ENCODE measurements around the gene MGRN1. TPM values are rescaled to one million over a fixed set of nuclear protein-coding genes. Genes with fewer than 3 reads are reported as not detected.

The MGRN1 gene
- total and polyA plus RNA-seq, 2 experiments from 2014 or later, result 47.2 to 66.6 TPM

- no peak for DNase-seq (ENCODE audit: low read depth in 1 of 2, low spot score in 1 of 2)
- peaks cover 4% of the 10 kb centered on the region for H3K36me3 ChIP-seq
- H3K9me3 ChIP-seq (ENCODE audit: low read depth), result no peaks in the 10 kb centered on the region
- no peaks in the 10 kb centered on the region for H3K27me3 ChIP-seq
- no peaks in the 10 kb centered on the region for H3K4me1 ChIP-seq (ENCODE audit: low read depth)
- no peak overlapping the region for H3K27ac ChIP-seq
- no peak for TF ChIP-seq CTCF (IDR thresholded peaks at IDR 0.05; ENCODE audit: low read depth, low read length)
- H3K4me3 ChIP-seq, result no peak overlapping the region
Observed at GRCh38 chr16:4604401-4604800, 20.2 kb upstream of the MGRN1 start.

GRCh38 chr16:4606354-4606753 is 18.3 kb upstream of the MGRN1 start:
- no peak overlapping the region for H3K27ac ChIP-seq
- no peaks in the 10 kb centered on the region for H3K27me3 ChIP-seq
- no peak for TF ChIP-seq CTCF (IDR thresholded peaks at IDR 0.05; ENCODE audit: low read depth, low read length)
- no peaks in the 10 kb centered on the region for H3K4me1 ChIP-seq (ENCODE audit: low read depth)
- H3K36me3 ChIP-seq, result peaks cover 4% of the 10 kb centered on the region
- DNase-seq (ENCODE audit: low read depth in 1 of 2, low spot score in 1 of 2), result no peak
- H3K9me3 ChIP-seq (ENCODE audit: low read depth), result no peaks in the 10 kb centered on the region
- no peak overlapping the region for H3K4me3 ChIP-seq

- Histone ChIP-seq H3K36me3 (peaks cover 4% of the 10 kb centered on the region), H3K27me3 (no peaks in the 10 kb centered on the region), H3K27ac (no peak overlapping the region), H3K4me3 (no peak overlapping the region), H3K9me3 (ENCODE audit: low read depth) (no peaks in the 10 kb centered on the region), H3K4me1 (ENCODE audit: low read depth) (no peaks in the 10 kb centered on the region)
- no peak for DNase-seq (ENCODE audit: low read depth in 1 of 2, low spot score in 1 of 2)
- TF ChIP-seq CTCF (IDR thresholded peaks at IDR 0.05; ENCODE audit: low read depth, low read length), result no peak
Observed at GRCh38 chr16:4607841-4608703, 16.6 kb upstream of the MGRN1 start.

- no peaks in the 10 kb centered on the region for H3K27me3 ChIP-seq
- peaks cover 4% of the 10 kb centered on the region for H3K36me3 ChIP-seq
- no peak overlapping the region for H3K27ac ChIP-seq
- no peak for TF ChIP-seq CTCF (IDR thresholded peaks at IDR 0.05; ENCODE audit: low read depth, low read length)
- H3K4me1 ChIP-seq (ENCODE audit: low read depth), result no peaks in the 10 kb centered on the region
- no peak overlapping the region for H3K4me3 ChIP-seq
- no peaks in the 10 kb centered on the region for H3K9me3 ChIP-seq (ENCODE audit: low read depth)
- no peak for DNase-seq (ENCODE audit: low read depth in 1 of 2, low spot score in 1 of 2)
Observed at GRCh38 chr16:4608704-4608980, 16.0 kb upstream of the MGRN1 start.

- DNase-seq (ENCODE audit: low read depth in 1 of 2, low spot score in 1 of 2), result no peak
- Histone ChIP-seq H3K36me3 (peaks cover 4% of the 10 kb centered on the region), H3K4me3 (no peak overlapping the region), H3K27ac (no peak overlapping the region), H3K27me3 (no peaks in the 10 kb centered on the region), H3K4me1 (ENCODE audit: low read depth) (no peaks in the 10 kb centered on the region), H3K9me3 (ENCODE audit: low read depth) (no peaks in the 10 kb centered on the region)
- TF ChIP-seq CTCF (IDR thresholded peaks at IDR 0.05; ENCODE audit: low read depth, low read length), result no peak
Observed at GRCh38 chr16:4609200-4610010, 15.2 kb upstream of the MGRN1 start.

Measured in cardiac muscle cell (in vitro differentiated cells and primary cell).